OCI-LY1 (cell line): Measurements from ENCODE around the gene GRK6.

ENCODE experiments used
- H2AFZ ChIP-seq: fragments of 200-600 bp; sonication (generic), shearing (Covaris generic); 2 replicates; pipeline ENCODE4 v1.6.0; 2014; ENCODE audit warnings: antibody characterized with exemption, mild to moderate bottlenecking, low read length
- H3F3A ChIP-seq: fragments of 200-600 bp; sonication (generic), shearing (Covaris generic); 2 replicates; pipeline ENCODE4 v1.6.0; 2014; ENCODE audit warnings: mild to moderate bottlenecking, antibody characterized with exemption, low read length, moderate library complexity; ENCODE audit not compliant: insufficient read depth
- H3K27ac ChIP-seq: fragments of 200-600 bp; sonication (generic); 2 replicates; pipeline ENCODE4 v1.5.1; 2014; ENCODE audit warnings: low read length, mixed run types, mild to moderate bottlenecking, low read depth; ENCODE audit not compliant: poor library complexity, severe bottlenecking
- H3K27me3 ChIP-seq: fragments of 200-600 bp; sonication (generic); 2 replicates; pipeline ENCODE4 v1.6.0; 2014; ENCODE audit warnings: antibody characterized with exemption, mild to moderate bottlenecking, low read length, moderate library complexity; ENCODE audit not compliant: insufficient read depth
- H3K36me3 ChIP-seq: fragments of 200-600 bp; sonication (generic); 2 replicates; pipeline ENCODE4 v1.6.1; 2014; ENCODE audit warnings: mild to moderate bottlenecking, antibody characterized with exemption, low read length, moderate library complexity, mixed read lengths; ENCODE audit not compliant: insufficient read depth
- H3K4me1 ChIP-seq: fragments of 200-600 bp; sonication (generic); 2 replicates; pipeline ENCODE4 v1.5.1; 2014; ENCODE audit warnings: mild to moderate bottlenecking, low read length, moderate library complexity; ENCODE audit not compliant: insufficient read depth, severe bottlenecking
- H3K4me2 ChIP-seq: fragments of 200-600 bp; sonication (generic), shearing (Covaris generic); 2 replicates; pipeline ENCODE4 v1.6.1; 2014; ENCODE audit warnings: low read length
- H3K4me3 ChIP-seq: fragments of 200-600 bp; sonication (generic); 2 replicates; pipeline ENCODE4 v1.5.1; 2014; ENCODE audit warnings: low read length, low read depth, mild to moderate bottlenecking, mixed read lengths; ENCODE audit not compliant: poor library complexity, severe bottlenecking
- H3K79me2 ChIP-seq: fragments of 200-600 bp; shearing (Covaris generic); 2 replicates; pipeline ENCODE4 v1.6.1; 2016; ENCODE audit warnings: mixed run types, low read length, mixed read lengths; ENCODE audit not compliant: insufficient read depth
- H3K9ac ChIP-seq: fragments of 200-600 bp; sonication (generic), shearing (Covaris generic); 2 replicates; pipeline ENCODE4 v1.6.1; 2014; ENCODE audit warnings: mild to moderate bottlenecking, low read length, mixed read lengths
- H3K9me2 ChIP-seq: fragments of 200-600 bp; sonication (generic), shearing (Covaris generic); 2 replicates; pipeline ENCODE4 v1.6.1; 2014; ENCODE audit warnings: low read depth, mild to moderate bottlenecking, low read length, mixed read lengths
- H3K9me3 ChIP-seq: fragments of 200-600 bp; shearing (Covaris generic); 2 replicates; pipeline ENCODE4 v1.6.1; 2014; ENCODE audit warnings: low read length, mixed read lengths
- H4K20me1 ChIP-seq: fragments of 200-600 bp; sonication (generic), shearing (Covaris generic); 2 replicates; pipeline ENCODE4 v1.6.0; 2016; ENCODE audit warnings: mild to moderate bottlenecking, low read length; ENCODE audit not compliant: insufficient read depth
- CTCF ChIP-seq: fragments of 200-600 bp; sonication (generic), shearing (Covaris generic); IDR thresholded peaks from 2 replicates; pipeline ENCODE4 v1.5.1; 2017; ENCODE audit warnings: mild to moderate bottlenecking, antibody characterized with exemption, low read length, moderate library complexity, mixed read lengths
- EZH2 ChIP-seq: fragments of 200-600 bp; sonication (generic), shearing (Covaris generic); IDR thresholded peaks from 2 replicates; pipeline ENCODE4 v1.8.0; 2017; ENCODE audit warnings: borderline replicate concordance, mixed run types, mild to moderate bottlenecking, antibody characterized with exemption, low read length, moderate library complexity, mixed read lengths

Gene GRK6

GRCh38 chr5:177403792-177404640 lies 22.5 kb upstream of the GRK6 start:
- Histone ChIP-seq H4K20me1 (no peaks in the 10 kb centered on the region), H3K9me3 (no peaks in the 10 kb centered on the region), H3K27me3 (peaks cover 12% of the 10 kb centered on the region; the same call in 1 of the 2 replicates), H3K36me3 (no peaks in the 10 kb centered on the region), H3F3A (0 out of 2 replicates have a peak, but pooled peaks cover 4% of the 10 kb centered on the region), H3K9ac (peak overlapping the region; percentile 52; the same call in 1 of the 2 replicates), H2AFZ (no peak overlapping the region), H3K9me2 (no peaks in the 10 kb centered on the region), H3K4me3 (peak overlapping the region; percentile 61), H3K4me1 (peaks cover 34% of the 10 kb centered on the region), H3K4me2 (peak overlapping the region; percentile 81), H3K79me2 (no peaks in the 10 kb centered on the region), H3K27ac (no peak overlapping the region)
- TF ChIP-seq EZH2: no peak
- peak; percentile 73 for TF ChIP-seq CTCF

GRCh38 chr5:177404641-177405179 lies 21.8 kb upstream of the GRK6 start:
- Histone ChIP-seq H3K9ac (peak overlapping the region; percentile 16; the same call in 1 of the 2 replicates), H3K79me2 (no peaks in the 10 kb centered on the region), H3K27me3 (peaks cover 12% of the 10 kb centered on the region; the same call in 1 of the 2 replicates), H3F3A (0 out of 2 replicates have a peak, but pooled peaks cover 4% of the 10 kb centered on the region), H3K36me3 (no peaks in the 10 kb centered on the region), H3K9me2 (no peaks in the 10 kb centered on the region), H4K20me1 (no peaks in the 10 kb centered on the region), H3K27ac (no peak overlapping the region), H3K4me1 (peaks cover 34% of the 10 kb centered on the region), H3K4me3 (peak overlapping the region; percentile 61), H3K4me2 (peak overlapping the region; percentile 81), H2AFZ (no peak overlapping the region), H3K9me3 (no peaks in the 10 kb centered on the region)
- no peak for TF ChIP-seq CTCF
- no peak for TF ChIP-seq EZH2

- Histone ChIP-seq H3K9me2 (no peaks in the 10 kb centered on the region), H2AFZ (no peak overlapping the region), H3K9ac (no peak overlapping the region), H3K36me3 (no peaks in the 10 kb centered on the region), H3K4me3 (no peak overlapping the region), H3K79me2 (no peaks in the 10 kb centered on the region), H3K4me2 (no peak overlapping the region), H4K20me1 (no peaks in the 10 kb centered on the region), H3K9me3 (no peaks in the 10 kb centered on the region), H3K4me1 (peaks cover 34% of the 10 kb centered on the region), H3K27me3 (peaks cover 12% of the 10 kb centered on the region; the same call in 1 of the 2 replicates), H3K27ac (no peak overlapping the region), H3F3A (0 out of 2 replicates have a peak, but pooled peaks cover 4% of the 10 kb centered on the region)
- no peak for TF ChIP-seq CTCF
- no peak for TF ChIP-seq EZH2
Observed at GRCh38 chr5:177405312-177405711, 21.2 kb upstream of the GRK6 start.
